ENCODE results near the gene ANKRD44.

DNA sequence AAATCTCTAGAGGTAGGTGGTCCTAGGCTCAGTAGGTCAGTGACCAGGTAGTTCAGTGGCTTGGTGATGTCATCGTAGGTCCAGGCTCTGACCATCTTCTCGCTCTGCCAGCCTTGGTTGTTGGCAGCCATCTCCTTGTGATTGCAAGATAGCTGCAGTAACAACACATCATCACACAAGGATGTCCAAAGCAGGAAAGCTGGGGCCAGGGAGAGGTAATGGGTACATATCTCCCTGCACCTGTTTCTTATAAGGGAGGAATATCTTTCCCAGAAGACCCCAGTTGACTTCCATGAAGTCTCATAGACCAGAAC, 60.5 kb downstream of the ANKRD44 start:
- TF ChIP-seq YY1 (IDR thresholded peaks at IDR 0.05; ENCODE audit: insufficient read depth, insufficient read length), result no peak
- no peak for TF ChIP-seq SUZ12 (IDR thresholded peaks at IDR 0.05; ENCODE audit: extremely low read depth, insufficient read depth, insufficient read length)
